Brain pericyte (primary cell): ENCODE results near the gene ZBTB38.

ENCODE experiments used
- DNase-seq: peaks from one replicate; pipeline ENCODE4 v3.0.0-alpha.2; 2012; ENCODE audit warnings: low read depth, low spot score

The ZBTB38 gene

GRCh38 chr3:141403576-141403975 is 35.3 kb downstream of the ZBTB38 start:
- DNase-seq, result no peak

DNA sequence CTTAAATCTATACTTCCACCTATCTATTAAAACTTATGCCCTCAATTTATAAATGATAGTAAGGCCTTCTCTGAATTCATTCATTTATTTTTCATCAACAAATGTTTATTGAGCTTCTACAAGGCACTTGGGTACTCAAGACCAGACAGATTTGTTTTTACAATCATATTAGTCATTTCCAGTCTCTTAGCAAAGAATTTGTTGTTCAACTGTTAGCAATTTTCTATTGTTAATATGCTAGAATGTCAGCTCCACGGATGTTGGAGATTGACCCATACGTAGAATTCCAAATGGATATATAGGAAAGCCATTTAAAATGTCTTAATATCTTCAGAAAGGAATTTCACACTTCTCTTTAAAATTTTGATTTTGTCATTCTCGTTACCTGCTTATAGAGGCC is 36.7 kb downstream of the ZBTB38 start:
- DNase-seq, result no peak

DNA sequence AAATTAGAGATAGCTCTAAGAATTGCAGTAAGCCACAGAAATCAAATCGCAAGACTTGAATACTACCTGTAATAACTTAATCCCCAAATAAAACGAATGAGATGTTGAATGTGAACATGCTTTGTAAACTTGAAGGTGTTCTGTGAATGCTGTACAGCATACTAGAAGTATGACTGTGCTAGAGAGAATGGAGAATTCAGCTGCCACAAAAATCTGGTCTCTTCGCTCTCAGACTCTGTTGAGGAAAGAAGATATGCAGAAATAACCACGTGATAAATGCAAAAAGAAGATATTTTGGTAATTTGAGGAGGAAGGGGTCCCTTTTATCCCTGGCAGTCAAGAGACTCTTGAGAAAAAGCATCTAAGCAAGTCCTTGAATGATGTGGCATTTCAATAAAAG is 37.3 kb downstream of the ZBTB38 start:
- no peak for DNase-seq

- no peak for DNase-seq
These were observed 38.0 kb downstream of the ZBTB38 start for GRCh38 chr3:141406265-141406664.

DNA sequence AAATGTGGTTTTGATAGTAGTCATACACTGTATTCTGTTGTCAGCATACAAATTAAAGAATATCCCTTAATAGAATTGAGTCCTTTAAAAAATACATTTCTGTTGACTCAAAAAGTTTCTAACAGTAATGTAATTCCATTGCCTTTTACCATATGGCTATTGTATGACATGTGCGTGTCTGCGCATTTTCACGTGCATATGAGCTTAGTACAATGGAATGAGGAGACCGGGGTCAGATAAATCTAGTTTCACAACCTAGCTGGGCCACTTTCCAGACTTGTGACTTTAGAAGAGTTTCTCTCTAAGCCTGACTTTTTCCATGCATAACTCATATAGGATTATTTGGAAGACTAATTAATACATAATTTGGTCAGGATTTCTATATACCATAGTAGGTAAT is 38.7 kb downstream of the ZBTB38 start:
- DNase-seq, result peak; percentile 80

DNA sequence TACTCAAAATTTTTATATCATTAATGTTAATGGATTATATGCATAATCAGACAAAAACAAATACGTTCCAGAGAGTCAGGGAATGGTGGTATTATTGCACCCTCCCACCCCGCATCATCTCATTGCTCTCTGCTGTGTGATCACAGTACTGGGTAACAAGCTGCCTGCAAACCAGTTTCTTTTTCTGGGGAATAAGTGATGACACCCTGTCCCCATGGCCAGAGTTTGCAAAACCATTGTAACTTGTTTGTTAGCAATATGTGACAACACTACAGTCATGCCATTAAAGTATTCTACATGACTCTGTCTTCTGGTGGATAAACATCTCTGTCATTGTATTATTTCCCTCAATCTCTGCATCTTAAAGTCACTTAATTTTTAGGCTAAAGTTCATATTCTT is 39.5 kb downstream of the ZBTB38 start:
- DNase-seq, result no peak

GRCh38 chr3:141408596-141408995 is 40.3 kb downstream of the ZBTB38 start:
- DNase-seq, result no peak

GRCh38 chr3:141409940-141410241 is 41.6 kb downstream of the ZBTB38 start:
- no peak for DNase-seq

- no peak for DNase-seq
These were observed 42.1 kb downstream of the ZBTB38 start for GRCh38 chr3:141410408-141410807.

GRCh38 chr3:141410846-141411245 is 42.5 kb downstream of the ZBTB38 start:
- no peak for DNase-seq

DNA sequence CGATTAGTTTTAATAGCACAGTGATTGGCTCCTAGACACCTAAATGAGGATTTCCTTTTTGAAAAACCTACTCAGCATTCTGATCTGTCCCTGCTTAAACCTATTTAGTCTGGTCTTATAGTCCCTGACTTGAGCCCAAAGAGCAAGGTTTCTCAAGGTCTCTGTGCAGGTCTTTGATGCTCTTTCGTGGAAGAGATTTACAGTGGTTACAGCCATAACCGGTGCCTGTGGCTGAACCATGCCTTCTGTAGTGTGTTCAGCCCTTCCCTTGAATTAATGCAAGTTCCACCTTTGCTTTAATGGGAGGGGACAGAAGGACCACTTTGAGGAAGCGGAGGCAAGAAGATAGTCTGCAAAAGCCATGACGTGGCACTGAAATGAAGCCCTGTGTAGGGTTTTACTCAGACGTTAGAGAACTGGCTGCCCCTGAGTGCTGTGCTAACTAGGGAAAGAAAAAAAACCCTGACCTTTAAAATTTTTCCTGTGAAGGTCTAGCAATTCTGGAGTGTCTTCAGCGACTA is 43.0 kb downstream of the ZBTB38 start:
- no peak for DNase-seq

- no peak for DNase-seq
These were observed 44.0 kb downstream of the ZBTB38 start for GRCh38 chr3:141412087-141412935.

DNA sequence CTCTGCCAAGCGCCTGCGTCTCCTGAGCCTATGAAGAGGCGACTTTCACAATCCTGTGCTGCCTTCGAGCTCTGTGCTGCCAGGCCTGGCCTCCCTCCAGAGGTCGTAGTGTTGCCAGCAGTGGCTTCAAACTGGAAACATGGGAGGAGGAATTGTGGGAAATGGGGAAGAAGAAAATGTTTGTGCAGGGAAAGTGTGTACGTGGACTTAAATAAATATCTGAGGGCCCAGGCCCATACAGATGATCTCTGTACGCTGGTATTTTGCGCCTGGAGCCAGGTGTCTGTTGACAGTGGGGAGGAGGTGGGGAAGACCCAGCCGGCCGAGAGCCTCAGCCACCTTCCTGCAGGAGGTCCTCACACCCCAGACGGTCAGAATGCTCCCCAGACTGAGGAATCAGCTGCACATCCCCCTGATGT is 44.6 kb downstream of the ZBTB38 start:
- DNase-seq, result no peak

- DNase-seq, result no peak
These were observed 45.1 kb downstream of the ZBTB38 start for GRCh38 chr3:141413391-141413790.

DNA sequence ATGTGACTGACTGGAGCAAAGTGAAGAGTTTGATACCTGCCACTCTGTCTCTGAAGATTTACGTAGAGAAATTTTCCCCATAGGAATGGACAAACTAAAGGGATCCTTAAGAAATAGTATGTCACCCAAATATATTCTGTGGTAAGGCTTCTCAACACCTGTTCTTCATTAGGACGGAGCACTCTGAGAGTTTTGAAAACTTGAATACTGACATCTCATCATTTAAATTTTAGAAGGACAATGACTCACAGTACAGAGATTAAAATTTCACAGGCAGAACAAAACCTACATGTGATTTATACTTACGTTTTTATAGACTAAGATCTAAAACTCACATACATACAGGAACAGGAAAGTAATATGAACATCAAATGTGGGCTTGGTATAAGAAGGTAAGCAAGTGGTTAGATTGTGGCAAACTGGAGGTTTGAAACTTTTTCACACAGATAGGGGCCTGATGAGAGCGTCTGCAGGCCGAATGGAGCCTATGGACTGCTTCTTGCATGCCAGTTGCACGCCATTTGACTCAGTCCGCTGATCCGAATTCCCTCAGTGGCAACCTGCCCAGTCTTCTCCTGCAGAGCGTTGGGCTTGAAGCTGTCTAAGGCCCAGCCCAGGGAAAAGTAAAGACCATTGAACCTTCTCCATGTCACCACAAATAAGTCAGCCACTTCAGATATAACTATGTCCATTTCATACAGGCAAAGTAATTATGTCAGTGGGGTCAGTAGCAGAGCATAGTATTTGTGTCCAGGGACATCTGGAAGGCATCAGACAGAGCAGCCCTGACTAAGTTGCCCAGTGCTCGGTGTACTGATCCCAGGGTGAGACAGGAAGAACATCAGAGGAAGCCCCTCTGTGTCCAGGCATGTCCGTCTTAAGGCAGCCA is 45.7 kb downstream of the ZBTB38 start:
- DNase-seq, result no peak

- DNase-seq, result no peak
These were observed 46.6 kb downstream of the ZBTB38 start for GRCh38 chr3:141414800-141415462.

GRCh38 chr3:141415953-141416352 is 47.6 kb downstream of the ZBTB38 start:
- no peak for DNase-seq
